Stomach (tissue), 4 donors: ENCODE data around the gene ROBO1.

Experiments used
- POLR2A ChIP-seq, 4 donors: fragments of 450-650 bp; IDR thresholded peaks; one replicate each; pipeline ENCODE4 v1.6.1; 2016; ENCODE audit warnings: antibody characterized with exemption in 4 of 4, control low read depth in 2 of 4, mild to moderate bottlenecking in 1 of 4, moderate library complexity in 1 of 4
- TF ChIP-seq, protein P1 (sequence below), 7 experiments: fragments of 450-650 bp in 4 of 7; fragments of 200-600 bp in 3 of 7; sonication (generic) in 3 of 7; IDR thresholded peaks; one replicate each; pipeline ENCODE4 v1.5.1; 2016 to 2019; ENCODE audit warnings: antibody characterized with exemption in 7 of 7, control low read depth in 2 of 7, mild to moderate bottlenecking in 1 of 7

DNA sequence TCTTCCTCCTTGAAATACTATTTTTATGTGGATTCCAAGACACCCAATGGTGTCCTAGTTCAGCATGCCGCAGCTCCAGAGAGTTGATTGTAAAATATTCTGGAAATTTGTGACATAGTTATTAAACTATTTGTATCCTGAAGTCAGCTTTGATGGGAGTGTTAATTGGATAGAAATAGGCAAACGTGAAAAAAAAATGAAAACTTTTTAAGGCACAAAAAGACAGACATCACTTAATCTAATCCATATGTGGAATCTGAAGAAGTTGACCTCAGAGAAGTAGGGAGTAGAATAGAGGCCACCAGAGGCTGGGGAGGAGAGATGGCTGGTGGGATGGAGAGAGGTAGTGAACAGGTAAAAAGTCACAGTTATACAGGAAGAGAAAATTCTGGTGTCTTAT, 704.2 kb downstream of the ROBO1 start:
- TF ChIP-seq, protein P1, sequence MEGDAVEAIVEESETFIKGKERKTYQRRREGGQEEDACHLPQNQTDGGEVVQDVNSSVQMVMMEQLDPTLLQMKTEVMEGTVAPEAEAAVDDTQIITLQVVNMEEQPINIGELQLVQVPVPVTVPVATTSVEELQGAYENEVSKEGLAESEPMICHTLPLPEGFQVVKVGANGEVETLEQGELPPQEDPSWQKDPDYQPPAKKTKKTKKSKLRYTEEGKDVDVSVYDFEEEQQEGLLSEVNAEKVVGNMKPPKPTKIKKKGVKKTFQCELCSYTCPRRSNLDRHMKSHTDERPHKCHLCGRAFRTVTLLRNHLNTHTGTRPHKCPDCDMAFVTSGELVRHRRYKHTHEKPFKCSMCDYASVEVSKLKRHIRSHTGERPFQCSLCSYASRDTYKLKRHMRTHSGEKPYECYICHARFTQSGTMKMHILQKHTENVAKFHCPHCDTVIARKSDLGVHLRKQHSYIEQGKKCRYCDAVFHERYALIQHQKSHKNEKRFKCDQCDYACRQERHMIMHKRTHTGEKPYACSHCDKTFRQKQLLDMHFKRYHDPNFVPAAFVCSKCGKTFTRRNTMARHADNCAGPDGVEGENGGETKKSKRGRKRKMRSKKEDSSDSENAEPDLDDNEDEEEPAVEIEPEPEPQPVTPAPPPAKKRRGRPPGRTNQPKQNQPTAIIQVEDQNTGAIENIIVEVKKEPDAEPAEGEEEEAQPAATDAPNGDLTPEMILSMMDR (IDR thresholded peaks at IDR 0.05), result no peak
- TF ChIP-seq POLR2A (IDR thresholded peaks at IDR 0.05), result no peak
